Parathyroid adenoma (tissue), 2 donors: ENCODE data around the gene BTC.
"Not testable (repeated sequence)": the region's sequence is repeated elsewhere in the genome, so short reads cannot be mapped to it uniquely, and the experiment has no call there.

Experiments
- H2AFZ ChIP-seq: fragments of 300-600 bp; sonication (generic); one replicate; pipeline ENCODE4 v1.7.0; 2017; ENCODE audit warnings: antibody characterized with exemption, mild to moderate bottlenecking
- H3K27ac ChIP-seq: fragments of 300-600 bp; sonication (generic); one replicate; pipeline ENCODE4 v1.7.0; 2017
- H3K27me3 ChIP-seq: fragments of 300-600 bp; sonication (generic); one replicate; pipeline ENCODE4 v1.7.0; 2017; ENCODE audit warnings: low read length; ENCODE audit not compliant: control insufficient read depth, insufficient read depth
- H3K36me3 ChIP-seq: fragments of 300-600 bp; sonication (generic); one replicate; pipeline ENCODE4 v1.7.0; 2017; ENCODE audit warnings: low read length; ENCODE audit not compliant: control insufficient read depth, insufficient read depth
- H3K4me1 ChIP-seq: fragments of 300-600 bp; sonication (generic); one replicate; pipeline ENCODE4 v1.7.0; 2017; ENCODE audit warnings: control low read depth
- H3K4me2 ChIP-seq: fragments of 300-600 bp; sonication (generic); one replicate; pipeline ENCODE4 v1.7.0; 2017; ENCODE audit warnings: low read length
- H3K4me3 ChIP-seq: fragments of 300-600 bp; sonication (generic); one replicate; pipeline ENCODE4 v1.7.0; 2017; ENCODE audit warnings: low read depth, low read length
- H3K79me2 ChIP-seq: fragments of 300-600 bp; sonication (generic); one replicate; pipeline ENCODE4 v1.7.0; 2017; ENCODE audit warnings: control low read depth
- H3K9ac ChIP-seq: fragments of 300-600 bp; sonication (generic); one replicate; pipeline ENCODE4 v1.7.0; 2017; ENCODE audit warnings: mild to moderate bottlenecking
- H3K9me3 ChIP-seq: fragments of 300-600 bp; sonication (generic); one replicate; pipeline ENCODE4 v1.7.0; 2017; ENCODE audit warnings: low read length; ENCODE audit not compliant: control insufficient read depth
- TF ChIP-seq, protein P1 (sequence below): fragments of 300-600 bp; sonication (generic); IDR thresholded peaks from one replicate; pipeline ENCODE4 v1.7.0; 2017; ENCODE audit warnings: antibody characterized with exemption, mild to moderate bottlenecking
- donor health status: primary hyperparathyroidism.

BTC gene

DNA sequence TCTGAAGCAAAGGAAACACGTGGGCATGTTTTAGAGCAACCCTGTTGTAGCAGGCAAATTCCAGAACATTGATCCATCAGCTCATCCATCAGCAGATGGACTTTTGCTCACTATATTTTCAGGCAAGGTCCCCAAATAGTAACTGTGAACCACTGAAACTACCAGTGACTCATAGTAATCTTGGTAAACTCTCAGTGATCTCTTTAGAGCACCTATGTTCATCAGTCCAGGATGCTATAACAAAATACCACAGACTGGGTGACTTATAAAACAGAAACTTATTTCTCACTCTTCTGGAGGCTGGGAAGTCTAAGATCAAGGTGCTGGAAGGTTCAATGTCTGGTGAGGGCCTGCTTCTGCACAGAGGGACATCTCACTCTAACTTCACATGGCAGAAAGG, 28.9 kb upstream of the BTC start:
- H3K36me3 ChIP-seq, result no peaks in the 10 kb centered on the region
- H3K4me1 ChIP-seq, result no peaks in the 10 kb centered on the region
- H3K79me2 ChIP-seq, result no peaks in the 10 kb centered on the region
- H3K27ac ChIP-seq, result no peak overlapping the region
- TF ChIP-seq, protein P1, sequence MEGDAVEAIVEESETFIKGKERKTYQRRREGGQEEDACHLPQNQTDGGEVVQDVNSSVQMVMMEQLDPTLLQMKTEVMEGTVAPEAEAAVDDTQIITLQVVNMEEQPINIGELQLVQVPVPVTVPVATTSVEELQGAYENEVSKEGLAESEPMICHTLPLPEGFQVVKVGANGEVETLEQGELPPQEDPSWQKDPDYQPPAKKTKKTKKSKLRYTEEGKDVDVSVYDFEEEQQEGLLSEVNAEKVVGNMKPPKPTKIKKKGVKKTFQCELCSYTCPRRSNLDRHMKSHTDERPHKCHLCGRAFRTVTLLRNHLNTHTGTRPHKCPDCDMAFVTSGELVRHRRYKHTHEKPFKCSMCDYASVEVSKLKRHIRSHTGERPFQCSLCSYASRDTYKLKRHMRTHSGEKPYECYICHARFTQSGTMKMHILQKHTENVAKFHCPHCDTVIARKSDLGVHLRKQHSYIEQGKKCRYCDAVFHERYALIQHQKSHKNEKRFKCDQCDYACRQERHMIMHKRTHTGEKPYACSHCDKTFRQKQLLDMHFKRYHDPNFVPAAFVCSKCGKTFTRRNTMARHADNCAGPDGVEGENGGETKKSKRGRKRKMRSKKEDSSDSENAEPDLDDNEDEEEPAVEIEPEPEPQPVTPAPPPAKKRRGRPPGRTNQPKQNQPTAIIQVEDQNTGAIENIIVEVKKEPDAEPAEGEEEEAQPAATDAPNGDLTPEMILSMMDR, result no peak
- H3K9ac ChIP-seq, result no peak overlapping the region
- H2AFZ ChIP-seq, result no peak overlapping the region
- no peak overlapping the region for H3K4me2 ChIP-seq
- no peaks in the 10 kb centered on the region for H3K27me3 ChIP-seq
- H3K4me3 ChIP-seq, result no peak overlapping the region
- no peaks in the 10 kb centered on the region for H3K9me3 ChIP-seq

DNA sequence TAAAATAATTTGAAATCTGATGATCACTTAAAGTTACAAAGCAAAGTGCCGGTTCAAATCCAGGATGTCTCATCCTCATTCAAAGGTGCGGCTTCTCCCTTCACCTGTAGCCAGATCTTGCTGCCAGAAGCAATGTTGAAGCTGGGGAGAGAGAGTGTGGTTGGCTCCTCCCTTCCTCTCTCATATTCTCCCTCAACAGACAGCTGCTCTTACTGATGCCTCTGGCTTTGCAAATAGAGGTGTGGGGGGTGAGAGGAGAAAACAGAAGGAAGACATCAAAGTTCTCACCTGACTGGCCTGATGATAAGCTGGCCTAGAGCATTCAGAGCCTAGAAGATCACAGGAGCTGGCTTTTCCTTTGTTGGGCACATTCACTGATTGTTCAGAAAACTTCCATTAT, 28.3 kb upstream of the BTC start:
- no peaks in the 10 kb centered on the region for H3K79me2 ChIP-seq
- no peak overlapping the region for H3K27ac ChIP-seq
- H3K36me3 ChIP-seq, result no peaks in the 10 kb centered on the region
- H3K4me1 ChIP-seq, result no peaks in the 10 kb centered on the region
- no peaks in the 10 kb centered on the region for H3K27me3 ChIP-seq
- TF ChIP-seq, protein P1, result no peak
- H2AFZ ChIP-seq, result no peak overlapping the region
- no peak overlapping the region for H3K4me3 ChIP-seq
- H3K9ac ChIP-seq, result no peak overlapping the region
- no peak overlapping the region for H3K4me2 ChIP-seq
- no peaks in the 10 kb centered on the region for H3K9me3 ChIP-seq

DNA sequence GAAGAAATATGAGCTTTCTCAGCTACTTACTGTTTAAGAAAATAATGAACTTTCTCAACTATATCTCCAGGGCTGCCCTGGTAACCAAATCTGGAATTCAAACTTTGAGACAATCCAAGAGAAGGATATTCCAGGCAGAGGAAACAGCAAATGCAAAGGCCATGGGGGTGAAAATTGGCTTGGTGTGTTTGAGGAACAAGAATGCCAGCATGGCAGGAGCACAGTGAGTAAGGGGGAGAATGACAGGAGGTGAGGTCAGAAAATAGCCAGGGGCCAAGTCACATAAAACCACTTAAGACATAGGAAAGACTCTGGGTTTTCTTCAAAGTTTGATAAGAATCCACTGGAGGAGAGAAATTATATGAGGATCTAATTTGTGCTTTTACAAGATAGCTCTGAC, 27.2 kb upstream of the BTC start:
- Histone ChIP-seq H3K79me2 (no peaks in the 10 kb centered on the region), H3K36me3 (no peaks in the 10 kb centered on the region), H3K27ac (no peak overlapping the region), H3K27me3 (no peaks in the 10 kb centered on the region), H3K4me1 (no peaks in the 10 kb centered on the region), H3K9me3 (no peaks in the 10 kb centered on the region), H3K9ac (no peak overlapping the region), H3K4me2 (no peak overlapping the region), H3K4me3 (no peak overlapping the region), H2AFZ (no peak overlapping the region)
- TF ChIP-seq, protein P1, result no peak

DNA sequence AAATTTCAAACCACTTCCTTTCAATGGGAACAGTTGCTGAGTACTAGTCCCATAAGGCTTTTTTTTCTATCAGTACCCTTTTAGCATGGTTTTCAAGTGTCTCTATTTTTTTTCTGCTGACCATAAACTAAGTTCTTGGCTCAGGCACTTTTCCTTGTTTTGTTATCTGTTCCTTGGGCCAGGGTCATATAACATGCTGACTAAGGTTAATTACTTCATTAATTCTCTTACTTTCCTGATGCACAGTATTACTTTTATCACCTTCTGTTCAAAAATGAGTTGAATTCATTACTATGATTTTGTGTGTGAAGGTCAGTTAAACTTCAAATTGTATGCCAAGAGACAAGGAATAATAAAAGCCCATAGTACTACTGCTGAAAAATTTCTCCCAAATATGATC, 19.7 kb upstream of the BTC start:
- Histone ChIP-seq H3K4me2 (no peak overlapping the region), H3K4me1 (no peaks in the 10 kb centered on the region), H3K9ac (no peak overlapping the region), H3K4me3 (no peak overlapping the region), H3K79me2 (no peaks in the 10 kb centered on the region), H3K9me3 (no peaks in the 10 kb centered on the region), H2AFZ (no peak overlapping the region), H3K27ac (no peak overlapping the region), H3K27me3 (no peaks in the 10 kb centered on the region), H3K36me3 (no peaks in the 10 kb centered on the region)
- TF ChIP-seq, protein P1, result no peak

DNA sequence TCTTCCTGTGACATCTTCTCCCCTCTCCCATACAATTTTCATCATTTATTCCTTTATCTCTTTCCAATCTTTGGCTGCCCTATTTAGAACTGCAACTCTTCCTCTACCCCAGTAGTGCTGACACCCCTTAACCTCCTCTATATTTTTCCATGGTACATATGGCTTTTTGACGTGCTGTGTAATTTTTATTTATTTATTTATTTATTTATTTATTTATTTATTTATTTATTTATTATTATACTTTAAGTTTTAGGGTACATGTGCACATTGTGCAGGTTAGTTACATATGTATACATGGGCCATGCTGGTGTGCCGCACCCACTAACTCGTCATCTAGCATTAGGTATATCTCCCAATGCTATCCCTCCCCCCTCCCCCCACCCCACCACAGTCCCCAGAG, 17.7 kb upstream of the BTC start:
- H3K4me1 ChIP-seq, H3K27ac ChIP-seq, H3K9me3 ChIP-seq, H3K4me3 ChIP-seq, H2AFZ ChIP-seq, H3K4me2 ChIP-seq, H3K9ac ChIP-seq, H3K79me2 ChIP-seq, H3K36me3 ChIP-seq, H3K27me3 ChIP-seq: not testable (repeated sequence)
